ENCODE data around the gene IQCC.

DNA sequence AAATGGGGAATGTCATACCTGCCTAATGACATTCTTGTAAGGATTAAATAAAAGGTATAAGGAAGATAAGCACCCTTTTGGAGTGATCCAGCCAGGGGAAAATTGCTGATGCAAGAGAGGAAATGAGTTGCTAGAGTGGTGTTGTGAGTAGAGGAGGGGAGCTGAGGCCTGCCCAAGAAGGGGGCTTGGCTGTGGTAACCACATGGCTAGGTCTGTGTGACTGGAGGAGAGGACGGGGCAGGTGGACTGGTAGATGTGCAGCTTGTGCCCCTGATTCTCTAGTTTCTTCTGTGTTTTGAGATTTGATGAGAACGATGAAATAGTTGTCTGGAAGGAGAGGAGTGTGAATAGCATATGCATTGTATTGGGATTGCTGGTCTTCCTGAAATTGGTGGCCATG, 19.4 kb upstream of the IQCC start:
- TF ChIP-seq, protein P1, sequence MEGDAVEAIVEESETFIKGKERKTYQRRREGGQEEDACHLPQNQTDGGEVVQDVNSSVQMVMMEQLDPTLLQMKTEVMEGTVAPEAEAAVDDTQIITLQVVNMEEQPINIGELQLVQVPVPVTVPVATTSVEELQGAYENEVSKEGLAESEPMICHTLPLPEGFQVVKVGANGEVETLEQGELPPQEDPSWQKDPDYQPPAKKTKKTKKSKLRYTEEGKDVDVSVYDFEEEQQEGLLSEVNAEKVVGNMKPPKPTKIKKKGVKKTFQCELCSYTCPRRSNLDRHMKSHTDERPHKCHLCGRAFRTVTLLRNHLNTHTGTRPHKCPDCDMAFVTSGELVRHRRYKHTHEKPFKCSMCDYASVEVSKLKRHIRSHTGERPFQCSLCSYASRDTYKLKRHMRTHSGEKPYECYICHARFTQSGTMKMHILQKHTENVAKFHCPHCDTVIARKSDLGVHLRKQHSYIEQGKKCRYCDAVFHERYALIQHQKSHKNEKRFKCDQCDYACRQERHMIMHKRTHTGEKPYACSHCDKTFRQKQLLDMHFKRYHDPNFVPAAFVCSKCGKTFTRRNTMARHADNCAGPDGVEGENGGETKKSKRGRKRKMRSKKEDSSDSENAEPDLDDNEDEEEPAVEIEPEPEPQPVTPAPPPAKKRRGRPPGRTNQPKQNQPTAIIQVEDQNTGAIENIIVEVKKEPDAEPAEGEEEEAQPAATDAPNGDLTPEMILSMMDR (conservative IDR thresholded peaks at IDR 0.05): no peak
- TF ChIP-seq EZH2 (IDR thresholded peaks at IDR 0.05; ENCODE audit: low read depth): no peak

All from PC-9 (cell line).